ENCODE data around the gene PAN2. TPM values are rescaled to one million over a fixed set of nuclear protein-coding genes. Genes with fewer than 3 reads are reported as not detected.

PAN2 gene
- total and polyA plus RNA-seq, 10 of the 15 experiments (the other 5 are each of a cell fraction or from before 2014, with no cell fraction given): 14.4 to 61.8 (median 34.9) TPM

DNA sequence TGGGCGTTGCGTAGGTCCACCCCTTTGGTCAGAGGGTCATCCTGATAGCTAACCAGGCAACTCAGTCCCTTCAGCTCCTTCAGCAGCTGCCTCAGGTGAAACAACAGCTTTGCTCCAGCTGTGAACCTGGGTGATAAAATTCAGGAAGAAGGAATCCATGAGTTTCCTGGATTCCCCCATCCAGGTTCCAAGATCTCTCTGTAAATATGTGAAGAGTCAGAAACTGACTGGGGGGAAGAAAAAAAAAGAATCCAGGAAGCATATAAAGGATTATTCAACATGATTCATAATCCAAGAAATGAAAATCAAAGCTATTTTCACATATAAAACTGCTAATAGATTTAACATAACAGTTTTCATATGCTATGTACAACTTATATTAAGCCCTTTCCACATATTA is 17.5 kb upstream of the PAN2 start:
- SMC1A ChIA-PET (ENCODE audit: uncharacterized antibody, unreplicated experiment): interaction anchor here (1.2 to 2.6 kb wide), 3 partner anchors 8 to 18 kb away, joined by 3 to 18 read pairs (median 7); partner anchors contain the start of genes APOF and STAT2
- POLR2A ChIA-PET: interaction anchor here (1.2 kb wide), 1 partner anchor 8 kb away, joined by 4 read pairs; the partner anchor contains the start of gene STAT2

DNA sequence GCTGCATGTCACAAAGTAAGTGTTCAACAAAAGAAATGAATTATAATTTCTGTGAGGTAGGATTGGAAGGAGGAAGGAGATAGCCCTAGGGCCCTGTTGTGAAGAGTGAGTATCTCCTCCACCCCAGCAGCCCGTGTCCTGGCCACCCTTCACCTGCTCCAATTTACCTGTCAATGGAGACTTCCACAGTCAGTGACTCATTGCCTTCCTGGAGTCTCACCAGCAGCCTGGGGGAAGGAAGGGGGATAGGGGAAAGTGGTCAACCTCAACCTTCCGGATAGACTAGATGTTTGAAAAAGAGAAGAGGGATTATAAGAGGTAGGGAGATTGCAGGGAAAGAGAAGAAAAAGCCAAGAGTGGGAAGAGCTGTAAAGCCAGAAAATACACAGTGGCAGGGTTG is 16.9 kb upstream of the PAN2 start:
- 97% methylated on average over 2 of the region's 2 CpGs for WGBS (ENCODE audit: insufficient coverage, insufficient replicate concordance, low lambda C conversion rate, missing lambda C conversion rate)
- Histone ChIP-seq H3K4me3 (no peak overlapping the region), H2AFZ (ENCODE audit: control insufficient read depth, low read depth, low read length) (no peak overlapping the region), H3K4me2 (ENCODE audit: control insufficient read depth, insufficient read depth) (no peak overlapping the region), H3K27me3 (replicated peaks in 1 of 2; ENCODE audit: control insufficient read depth in 2 of 2, insufficient read depth in 2 of 2, low read length in 1 of 2) (no peaks in the 10 kb centered on the region), H4K20me1 (ENCODE audit: control insufficient read depth, insufficient read depth) (no peaks in the 10 kb centered on the region), H3K27ac (ENCODE audit: control insufficient read depth, insufficient read depth) (no peak overlapping the region), H3K79me2 (ENCODE audit: control insufficient read depth, insufficient read depth, low read length) (no peaks in the 10 kb centered on the region), H3K4me1 (ENCODE audit: control insufficient read depth, insufficient read depth, low read length) (peaks cover 3% of the 10 kb centered on the region), H3K9me3 (replicated peaks; ENCODE audit: control insufficient read depth, insufficient read depth, low read length) (no peaks in the 10 kb centered on the region), H3K36me3 (ENCODE audit: control insufficient read depth in 2 of 2, insufficient read depth in 2 of 2, low read length in 1 of 2) (peaks cover 27 to 55% of the 10 kb centered on the region in 2 experiments), H3K9ac (ENCODE audit: control insufficient read depth, insufficient read depth, low read length) (no peak overlapping the region)
- in situ Hi-C loops (cut with MboI): no loop called here
- SMC1A ChIA-PET (ENCODE audit: uncharacterized antibody, unreplicated experiment): interaction anchor here (2.2 to 2.6 kb wide), 2 partner anchors 9 to 12 kb away, joined by 7 to 18 read pairs; partner anchors contain the start of genes APOF and STAT2
- ATAC-seq: no peak
- RAD21 ChIA-PET (ENCODE audit: unreplicated experiment): interaction anchor here (1.2 kb wide), 1 partner anchor 9 kb away, joined by 7 read pairs; the partner anchor contains the start of gene STAT2
- CTCF ChIA-PET: interaction anchor here (0.7 to 3.1 kb wide), 4 partner anchors 8 to 117 kb away, joined by 3 to 11 read pairs (median 3); no protein-coding TSS in a partner anchor
- BruUV-seq (replicated peaks): no TSS peak
- intact Hi-C loops (cut with micrococcal nuclease; ENCODE audit: unreplicated experiment): no loop called here
- FAIRE-seq: no peak
- DNase-seq (ENCODE audit: low read depth, low spot score): no peak
- POLR2A ChIA-PET: interaction anchor here (0.7 to 1.2 kb wide), 2 partner anchors 9 to 126 kb away, joined by 3 to 4 read pairs; partner anchors contain the start of gene STAT2
- no peak for TF ChIP-seq TCF3 (IDR thresholded peaks at IDR 0.05; ENCODE audit: borderline replicate concordance, insufficient read depth, low read depth, low read length)
- no peak for TF ChIP-seq PBX3 (IDR thresholded peaks at IDR 0.05; ENCODE audit: insufficient replicate concordance, low read depth, low read length)
- TF ChIP-seq E2F8 (IDR thresholded peaks at IDR 0.05; ENCODE audit: low read depth, partially characterized antibody): no peak
- TF ChIP-seq CREB1 (IDR thresholded peaks at IDR 0.05; ENCODE audit: low read depth): no peak
- TF ChIP-seq, protein P1, sequence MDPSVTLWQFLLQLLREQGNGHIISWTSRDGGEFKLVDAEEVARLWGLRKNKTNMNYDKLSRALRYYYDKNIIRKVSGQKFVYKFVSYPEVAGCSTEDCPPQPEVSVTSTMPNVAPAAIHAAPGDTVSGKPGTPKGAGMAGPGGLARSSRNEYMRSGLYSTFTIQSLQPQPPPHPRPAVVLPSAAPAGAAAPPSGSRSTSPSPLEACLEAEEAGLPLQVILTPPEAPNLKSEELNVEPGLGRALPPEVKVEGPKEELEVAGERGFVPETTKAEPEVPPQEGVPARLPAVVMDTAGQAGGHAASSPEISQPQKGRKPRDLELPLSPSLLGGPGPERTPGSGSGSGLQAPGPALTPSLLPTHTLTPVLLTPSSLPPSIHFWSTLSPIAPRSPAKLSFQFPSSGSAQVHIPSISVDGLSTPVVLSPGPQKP (IDR thresholded peaks at IDR 0.05; ENCODE audit: low read depth, low read length): no peak
- no peak for TF ChIP-seq NBN (IDR thresholded peaks at IDR 0.05)
- TF ChIP-seq ZNF622 (IDR thresholded peaks at IDR 0.05): no peak
- TF ChIP-seq EP300 (IDR thresholded peaks at IDR 0.05; ENCODE audit: borderline replicate concordance in 1 of 2, control insufficient read depth in 1 of 2, low read depth in 2 of 2, low read length in 2 of 2): no peak

More for the DNA sequence above, 17.5 kb upstream of the PAN2 start:
- no peaks in the 10 kb centered on the region for H4K20me1 ChIP-seq (ENCODE audit: control insufficient read depth, insufficient read depth)
- TF ChIP-seq MYB (IDR thresholded peaks at IDR 0.05; ENCODE audit: borderline replicate concordance, low read depth, low read length) (no peak), SMARCA5 (IDR thresholded peaks at IDR 0.05) (no peak), TBL1XR1 (IDR thresholded peaks at IDR 0.05; ENCODE audit: low read depth, low read length) (no peak), FOXM1 (IDR thresholded peaks at IDR 0.05; ENCODE audit: low read depth, low read length) (no peak), POLR2AphosphoS5 (IDR thresholded peaks at IDR 0.05; ENCODE audit: low read length) (no peak), CHD1 (IDR thresholded peaks at IDR 0.05; ENCODE audit: low read depth, low read length) (no peak), RB1 (IDR thresholded peaks at IDR 0.05; ENCODE audit: borderline replicate concordance) (no peak)
- H3K9me3 ChIP-seq (replicated peaks; ENCODE audit: control insufficient read depth, insufficient read depth, low read length): no peaks in the 10 kb centered on the region
- no peak overlapping the region for H3K4me3 ChIP-seq
- H3K79me2 ChIP-seq (ENCODE audit: control insufficient read depth, insufficient read depth, low read length): no peaks in the 10 kb centered on the region
- in situ Hi-C loops (cut with MboI): no loop called here
- no peaks in the 10 kb centered on the region for H3K27me3 ChIP-seq (replicated peaks in 1 of 2; ENCODE audit: control insufficient read depth in 2 of 2, insufficient read depth in 2 of 2, low read length in 1 of 2)
- ATAC-seq (no peak), FAIRE-seq (no peak), DNase-seq (ENCODE audit: low read depth, low spot score) (no peak)
- no peak overlapping the region for H2AFZ ChIP-seq (ENCODE audit: control insufficient read depth, low read depth, low read length)
- no peak overlapping the region for H3K27ac ChIP-seq (ENCODE audit: control insufficient read depth, insufficient read depth)
- H3K4me2 ChIP-seq (ENCODE audit: control insufficient read depth, insufficient read depth): no peak overlapping the region
- 100% methylated on average over 2 of the region's 2 CpGs for WGBS (ENCODE audit: insufficient coverage, insufficient replicate concordance, low lambda C conversion rate, missing lambda C conversion rate)
- RAD21 ChIA-PET (ENCODE audit: unreplicated experiment): interaction anchor here (0.7 to 1.2 kb wide), 2 partner anchors 9 to 613 kb away, joined by 3 to 7 read pairs; partner anchors contain the start of gene STAT2
- H3K9ac ChIP-seq (ENCODE audit: control insufficient read depth, insufficient read depth, low read length): no peak overlapping the region
- BruUV-seq (replicated peaks): no TSS peak
- H3K4me1 ChIP-seq (ENCODE audit: control insufficient read depth, insufficient read depth, low read length): peaks cover 3% of the 10 kb centered on the region
- H3K36me3 ChIP-seq (ENCODE audit: control insufficient read depth in 2 of 2, insufficient read depth in 2 of 2, low read length in 1 of 2): peaks cover 27 to 58% of the 10 kb centered on the region in 2 experiments
- CTCF ChIA-PET: interaction anchor here (0.6 to 3.1 kb wide), 5 partner anchors 8 to 113 kb away, joined by 3 to 11 read pairs (median 3); no protein-coding TSS in a partner anchor
- intact Hi-C loops (cut with micrococcal nuclease; ENCODE audit: unreplicated experiment): no loop called here
